A673 (cell line): ENCODE results near the gene ID1. TPM values are rescaled to one million over a fixed set of nuclear protein-coding genes. Genes with fewer than 3 reads are reported as not detected.
A peak's percentile ranks its signal among the peaks of the same experiment; 100 is the strongest.

ENCODE experiments used
- BruUV-seq: library from RNA; stranded (reverse); fragments of 400-500 nt; replicated peaks from 2 replicates; lab custom pipeline; 2021; lab: Mats Ljungman, UMichigan
- CTCF ChIA-PET: fragments of 300-600 bp; sonication (Branson Sonifier 250); formaldehyde crosslinking; loops from one replicate; lab custom pipeline; 2022; ENCODE audit warnings: antibody characterized with exemption; lab: Charles Lee
- POLR2A ChIA-PET: fragments of 300-600 bp; sonication (Branson Sonifier 250); formaldehyde crosslinking; loops from one replicate; lab custom pipeline; 2022; ENCODE audit warnings: antibody characterized with exemption; ENCODE audit not compliant: low non-redundant PET; lab: Charles Lee
- DNase-seq: peaks from one replicate; pipeline ENCODE4 v3.0.0-alpha.2; 2015; ENCODE audit warnings: low spot score
- H3K27ac ChIP-seq: fragments of 200-600 bp; sonication (generic); 2 replicates; pipeline ENCODE4 v1.5.1; 2016; ENCODE audit warnings: mixed run types, low read depth, mild to moderate bottlenecking, mixed read lengths, antibody characterized with exemption, low read length; ENCODE audit not compliant: poor library complexity, severe bottlenecking
- H3K27me3 ChIP-seq: fragments of 200-600 bp; sonication (generic); replicated peaks from 2 replicates; pipeline ENCODE4 v1.6.1; 2017; ENCODE audit warnings: mixed run types, low read depth, mild to moderate bottlenecking, mixed read lengths, antibody characterized with exemption, low read length; ENCODE audit not compliant: insufficient read depth, poor library complexity
- H3K36me3 ChIP-seq: fragments of 200-600 bp; sonication (generic); 2 replicates; pipeline ENCODE4 v1.6.1; 2016; ENCODE audit warnings: mixed run types, mild to moderate bottlenecking, mixed read lengths, antibody characterized with exemption, low read length; ENCODE audit not compliant: insufficient read depth, poor library complexity, severe bottlenecking
- H3K4me1 ChIP-seq: fragments of 200-600 bp; sonication (generic); 2 replicates; pipeline ENCODE4 v1.6.1; 2017; ENCODE audit warnings: mixed run types, mild to moderate bottlenecking, mixed read lengths, antibody characterized with exemption, low read length; ENCODE audit not compliant: insufficient read depth, poor library complexity, severe bottlenecking
- H3K4me3 ChIP-seq: fragments of 200-600 bp; sonication (generic); 2 replicates; pipeline ENCODE4 v1.5.1; 2016; ENCODE audit warnings: low read depth, mixed run types, mild to moderate bottlenecking, mixed read lengths, low read length; ENCODE audit not compliant: poor library complexity, severe bottlenecking
- H3K9me3 ChIP-seq: fragments of 200-600 bp; sonication (generic); 2 replicates; pipeline ENCODE4 v1.6.1; 2016; ENCODE audit warnings: mixed run types, low read depth, mild to moderate bottlenecking, mixed read lengths, antibody characterized with exemption, low read length; ENCODE audit not compliant: poor library complexity, severe bottlenecking
- CTCF ChIP-seq: fragments of 300-800, 200-600 bp; sonication (generic); conservative IDR thresholded peaks from 2 replicates; pipeline ENCODE4 v1.5.1; 2017; ENCODE audit warnings: low read depth, mild to moderate bottlenecking, antibody characterized with exemption, low read length, moderate library complexity, mixed read lengths
- EZH2 ChIP-seq: fragments of 200-600 bp; sonication (generic); IDR thresholded peaks from 2 replicates; pipeline ENCODE4 v1.6.1; 2017; ENCODE audit warnings: borderline replicate concordance, low read depth, mild to moderate bottlenecking, mixed read lengths, antibody characterized with exemption, low read length; ENCODE audit not compliant: poor library complexity, severe bottlenecking
- intact Hi-C: fragments of 100-400 bp; cut with micrococcal nuclease; formaldehyde crosslinking; loops from one replicate; pipeline ENCODE4 v1.10.0; 2022; ENCODE audit not compliant: unreplicated experiment
- total RNA-seq: library from RNA; stranded (reverse); gene quantifications from 2 replicates; pipeline ENCODE4 v1.2.3, GENCODE V29; 2021

The ID1 gene
- total RNA-seq, 1 experiment from 2014 or later, result 39.3 TPM

- no TSS peak for BruUV-seq
- Histone ChIP-seq H3K4me1 (peaks cover 27% of the 10 kb centered on the region), H3K36me3 (no peaks in the 10 kb centered on the region), H3K9me3 (no peaks in the 10 kb centered on the region), H3K27ac (peak overlapping the region; percentile 96), H3K4me3 (peak overlapping the region; percentile 73), H3K27me3 (no peaks in the 10 kb centered on the region)
- intact Hi-C loops, result loop anchor here (5.0 kb wide), 1 partner anchor 144 kb away; no protein-coding TSS in a partner anchor
- DNase-seq, result no peak
- ChIA-PET CTCF (interaction anchor here (0.5 to 1.7 kb wide), 5 partner anchors 33 to 46 kb away, joined by 3 to 7 read pairs (median 6); no protein-coding TSS in a partner anchor), POLR2A (interaction anchor here (0.6 to 3.1 kb wide), 2 partner anchors 32 to 33 kb away, joined by 3 to 23 read pairs; no protein-coding TSS in a partner anchor)
- TF ChIP-seq EZH2 (no peak), CTCF (no peak)
Measured at GRCh38 chr20:31605902-31606803, 1.1 kb downstream of the ID1 start.

GRCh38 chr20:31606804-31607639 is 1.9 kb downstream of the ID1 start:
- Histone ChIP-seq H3K9me3 (no peaks in the 10 kb centered on the region), H3K27me3 (no peaks in the 10 kb centered on the region), H3K4me3 (peak overlapping the region; percentile 73), H3K36me3 (no peaks in the 10 kb centered on the region), H3K4me1 (peaks cover 27% of the 10 kb centered on the region), H3K27ac (peak overlapping the region; percentile 96)
- no TSS peak for BruUV-seq
- TF ChIP-seq CTCF, result no peak
- TF ChIP-seq EZH2, result no peak
- ChIA-PET POLR2A (no interaction called here), CTCF (interaction anchor here (0.5 to 1.7 kb wide), 5 partner anchors 27 to 47 kb away, joined by 3 to 6 read pairs (median 4); no protein-coding TSS in a partner anchor)
- DNase-seq, result peak; percentile 55
- intact Hi-C loops, result loop anchor here (5.0 kb wide), 1 partner anchor 145 kb away; no protein-coding TSS in a partner anchor

- Histone ChIP-seq H3K27ac (no peak overlapping the region), H3K9me3 (no peaks in the 10 kb centered on the region), H3K4me3 (no peak overlapping the region), H3K27me3 (no peaks in the 10 kb centered on the region), H3K36me3 (no peaks in the 10 kb centered on the region), H3K4me1 (peaks cover 27% of the 10 kb centered on the region)
- TF ChIP-seq EZH2 (no peak), CTCF (no peak)
- POLR2A ChIA-PET, result no interaction called here
- CTCF ChIA-PET, result interaction anchor here (1.0 to 1.7 kb wide), 3 partner anchors 26 to 45 kb away, joined by 4 to 6 read pairs (median 6); no protein-coding TSS in a partner anchor
- DNase-seq, result no peak
- no TSS peak for BruUV-seq
- intact Hi-C loops, result loop anchor here (5.0 kb wide), 1 partner anchor 145 kb away; no protein-coding TSS in a partner anchor
Measured at GRCh38 chr20:31607640-31608250, 2.7 kb downstream of the ID1 start.
